Mesendoderm (in vitro differentiated cells): ENCODE results near the gene USB1.

Experiments
- DNase-seq: peaks from one replicate; pipeline ENCODE4 v3.0.0; 2013
- H2AK5ac ChIP-seq: 2 replicates; pipeline ENCODE4 v1.6.1; 2013; ENCODE audit warnings: low read length, inconsistent platforms
- H2BK120ac ChIP-seq: 2 replicates; pipeline ENCODE4 v1.6.1; 2013; ENCODE audit warnings: low read depth, mild to moderate bottlenecking, low read length, moderate library complexity, mixed read lengths
- H2BK15ac ChIP-seq: replicated peaks from 2 replicates; pipeline ENCODE4 v1.6.1; 2013; ENCODE audit warnings: low read depth, mild to moderate bottlenecking, moderate library complexity
- H2BK5ac ChIP-seq: 2 replicates; pipeline ENCODE4 v1.6.1; 2013; ENCODE audit warnings: low read length, inconsistent platforms
- H3K18ac ChIP-seq: 2 replicates; pipeline ENCODE4 v1.6.1; 2013; ENCODE audit warnings: mild to moderate bottlenecking, low read length, mixed read lengths
- H3K23ac ChIP-seq: one replicate; pipeline ENCODE4 v1.6.1; 2013; ENCODE audit warnings: low read length
- H3K27ac ChIP-seq: 2 replicates; pipeline ENCODE4 v1.5.1; 2013; ENCODE audit warnings: low read depth, mild to moderate bottlenecking, inconsistent platforms, low read length, moderate library complexity
- H3K27me3 ChIP-seq: 2 replicates; pipeline ENCODE4 v1.6.1; 2013; ENCODE audit warnings: low read length, control low read depth, mild to moderate bottlenecking, inconsistent platforms; ENCODE audit not compliant: insufficient read depth, poor library complexity
- H3K36me3 ChIP-seq: 2 replicates; pipeline ENCODE4 v1.6.1; 2013; ENCODE audit warnings: low read length, inconsistent platforms; ENCODE audit not compliant: control insufficient read depth, insufficient read depth
- H3K4ac ChIP-seq: one replicate; pipeline ENCODE4 v1.6.1; 2013; ENCODE audit warnings: low read depth, mild to moderate bottlenecking, low read length, moderate library complexity
- H3K4me1 ChIP-seq: 2 replicates; pipeline ENCODE4 v1.6.1; 2013; ENCODE audit warnings: low read depth, low read length, inconsistent platforms; ENCODE audit not compliant: control insufficient read depth
- H3K4me2 ChIP-seq: 2 replicates; pipeline ENCODE4 v1.6.1; 2013; ENCODE audit warnings: low read length
- H3K4me3 ChIP-seq: 2 replicates; pipeline ENCODE4 v1.5.1; 2013; ENCODE audit warnings: mild to moderate bottlenecking, low read length
- H3K56ac ChIP-seq: one replicate; pipeline ENCODE4 v1.6.1; 2013; ENCODE audit warnings: low read length
- H3K79me1 ChIP-seq: 2 replicates; pipeline ENCODE4 v1.6.1; 2013; ENCODE audit warnings: low read length, inconsistent platforms
- H3K79me2 ChIP-seq: 2 replicates; pipeline ENCODE4 v1.6.1; 2013; ENCODE audit warnings: mild to moderate bottlenecking, low read length; ENCODE audit not compliant: control insufficient read depth, insufficient read depth
- H3K9ac ChIP-seq: 2 replicates; pipeline ENCODE4 v1.6.1; 2013; ENCODE audit warnings: low read length, inconsistent platforms
- H4K5ac ChIP-seq: one replicate; pipeline ENCODE4 v1.6.1; 2013; ENCODE audit warnings: low read length
- H4K8ac ChIP-seq: one replicate; pipeline ENCODE4 v1.6.1; 2013; ENCODE audit warnings: low read depth, mild to moderate bottlenecking, control low read depth, low read length, moderate library complexity
- WGBS: extraction: QIAGEN DNeasy Blood & Tissue Kit; methylation state at CpG from one replicate; pipeline ENCODE4 v1.1.7; 2013; ENCODE audit warnings: low lambda C conversion rate, missing lambda C conversion rate; ENCODE audit not compliant: insufficient coverage; ENCODE audit errors: extremely low coverage; 5-methylcytosine and 5-hydroxymethylcytosine counted together

Gene USB1

DNA sequence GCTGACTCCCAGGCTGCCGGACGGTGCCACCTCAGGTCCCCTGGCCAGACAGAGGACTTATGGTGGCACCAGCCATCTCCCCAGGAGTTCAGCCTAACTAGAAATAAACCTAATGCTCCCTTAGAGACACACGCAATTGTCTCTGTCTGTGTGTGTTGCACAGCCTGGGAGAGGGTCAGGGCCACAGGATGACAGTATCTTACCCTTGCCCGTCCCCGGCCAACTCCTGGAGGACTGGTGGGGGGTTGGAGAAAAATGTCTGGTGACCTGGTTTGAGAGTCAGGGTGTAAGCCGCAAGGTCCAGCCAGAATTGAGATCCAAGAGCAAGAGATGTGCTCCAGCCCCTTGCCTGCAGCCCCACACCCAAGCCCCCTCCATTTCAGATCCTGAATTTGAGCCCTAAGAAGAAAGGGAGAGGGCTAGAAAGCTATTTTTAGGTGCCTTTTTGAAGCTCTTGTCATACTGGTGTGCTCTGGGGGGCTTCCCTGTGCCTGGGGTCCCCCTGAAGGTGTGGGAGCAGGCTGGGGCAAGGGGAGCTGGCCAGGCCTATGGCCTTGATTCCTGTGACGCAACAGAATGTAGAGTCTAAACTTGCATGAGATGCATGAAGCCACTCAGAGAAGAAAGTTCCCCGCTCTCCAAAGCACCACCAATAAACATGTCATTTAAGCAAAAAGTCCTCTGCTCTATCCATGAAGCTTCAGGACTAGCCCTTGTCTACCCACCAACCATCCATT, 13.6 kb upstream of the USB1 start:
- Histone ChIP-seq H3K23ac (no peak overlapping the region), H3K4me1 (peaks cover 6% of the 10 kb centered on the region), H4K5ac (no peak overlapping the region), H3K18ac (no peak overlapping the region), H2BK15ac (no peak overlapping the region), H2BK120ac (no peak overlapping the region), H4K8ac (no peak overlapping the region), H3K56ac (no peak overlapping the region), H3K4me3 (no peak overlapping the region), H3K27ac (no peak overlapping the region), H3K27me3 (no peaks in the 10 kb centered on the region), H3K9ac (no peak overlapping the region), H3K79me2 (no peaks in the 10 kb centered on the region), H2AK5ac (no peak overlapping the region), H3K36me3 (no peaks in the 10 kb centered on the region), H3K79me1 (no peaks in the 10 kb centered on the region), H2BK5ac (no peak overlapping the region), H3K4me2 (no peak overlapping the region), H3K4ac (no peak overlapping the region)
- no CpG with 5 or more reads among the region's 8 CpGs for WGBS
- no peak for DNase-seq

DNA sequence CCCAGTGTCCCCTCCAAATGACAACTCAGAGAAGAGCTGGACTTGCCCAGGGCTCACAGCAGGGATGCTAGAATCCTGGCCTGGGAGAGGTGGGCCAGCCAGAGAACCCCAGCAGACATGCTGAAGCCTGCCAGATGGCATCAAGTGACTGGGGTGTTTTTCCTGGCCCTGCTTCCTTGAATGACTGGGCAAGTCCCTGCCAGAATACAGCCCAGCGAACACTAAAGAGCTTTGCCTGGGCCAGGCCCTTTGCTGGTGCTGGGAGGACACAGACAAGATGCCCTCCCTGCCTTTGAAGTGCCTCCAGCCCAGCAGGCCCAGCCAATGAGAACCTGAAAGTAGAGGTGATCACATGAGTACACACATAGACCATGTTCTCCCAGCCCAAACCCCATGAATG, 12.3 kb upstream of the USB1 start:
- Histone ChIP-seq H2BK15ac (no peak overlapping the region), H3K79me1 (no peaks in the 10 kb centered on the region), H3K27me3 (no peaks in the 10 kb centered on the region), H2AK5ac (no peak overlapping the region), H4K5ac (no peak overlapping the region), H2BK120ac (no peak overlapping the region), H2BK5ac (no peak overlapping the region), H3K4me1 (peaks cover 6% of the 10 kb centered on the region), H3K36me3 (no peaks in the 10 kb centered on the region), H3K23ac (no peak overlapping the region), H3K9ac (no peak overlapping the region), H3K56ac (no peak overlapping the region), H3K27ac (no peak overlapping the region), H3K4me2 (no peak overlapping the region), H3K4ac (no peak overlapping the region), H3K79me2 (no peaks in the 10 kb centered on the region), H3K18ac (no peak overlapping the region), H4K8ac (no peak overlapping the region), H3K4me3 (no peak overlapping the region)
- WGBS, result no CpG with 5 or more reads among the region's 1 CpG
- DNase-seq, result no peak

- no peak for DNase-seq
- H3K56ac ChIP-seq, result no peak overlapping the region
- no peak overlapping the region for H2BK120ac ChIP-seq
- WGBS, result no CpG with 5 or more reads among the region's 11 CpGs
- no peak overlapping the region for H2BK5ac ChIP-seq
- H3K79me1 ChIP-seq, result no peaks in the 10 kb centered on the region
- no peak overlapping the region for H2AK5ac ChIP-seq
- H3K79me2 ChIP-seq, result no peaks in the 10 kb centered on the region
- H3K4me3 ChIP-seq, result no peak overlapping the region
- H3K9ac ChIP-seq, result no peak overlapping the region
- H3K4me1 ChIP-seq, result no peaks in the 10 kb centered on the region
- no peak overlapping the region for H3K4ac ChIP-seq
- H3K18ac ChIP-seq, result no peak overlapping the region
- no peak overlapping the region for H2BK15ac ChIP-seq
- H3K27me3 ChIP-seq, result no peaks in the 10 kb centered on the region
- no peak overlapping the region for H3K23ac ChIP-seq
- no peak overlapping the region for H4K8ac ChIP-seq
- no peak overlapping the region for H3K4me2 ChIP-seq
- no peaks in the 10 kb centered on the region for H3K36me3 ChIP-seq
- H4K5ac ChIP-seq, result no peak overlapping the region
- H3K27ac ChIP-seq, result no peak overlapping the region
Observed at GRCh38 chr16:57991551-57992059, 9.6 kb upstream of the USB1 start.

DNA sequence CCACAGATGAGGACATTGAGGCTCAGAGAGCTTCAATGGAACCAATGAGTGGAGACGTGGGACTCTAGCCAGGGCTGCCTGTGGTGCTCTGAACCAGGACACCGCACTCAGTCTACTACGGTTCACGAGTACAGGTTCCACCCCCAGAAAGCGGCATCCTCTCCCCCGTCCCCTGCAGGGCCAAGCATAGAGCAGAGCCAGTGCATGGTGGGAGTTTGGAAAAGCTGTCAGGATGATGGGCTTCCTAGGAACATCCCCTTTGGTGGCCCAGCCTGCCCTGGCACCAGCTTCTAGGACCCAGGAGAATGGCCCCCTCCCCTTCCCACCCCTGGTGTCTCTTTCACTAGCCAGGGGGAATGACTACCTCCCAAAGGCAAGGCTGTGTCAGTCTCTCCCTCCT, 9.1 kb upstream of the USB1 start:
- H3K4me3 ChIP-seq, result no peak overlapping the region
- H3K9ac ChIP-seq, result no peak overlapping the region
- no peaks in the 10 kb centered on the region for H3K36me3 ChIP-seq
- no CpG with 5 or more reads among the region's 6 CpGs for WGBS
- H4K8ac ChIP-seq, result no peak overlapping the region
- H3K56ac ChIP-seq, result no peak overlapping the region
- no peak overlapping the region for H2AK5ac ChIP-seq
- no peak overlapping the region for H3K4ac ChIP-seq
- no peak overlapping the region for H4K5ac ChIP-seq
- H2BK120ac ChIP-seq, result no peak overlapping the region
- H3K27me3 ChIP-seq, result no peaks in the 10 kb centered on the region
- no peak overlapping the region for H2BK5ac ChIP-seq
- no peak overlapping the region for H3K4me2 ChIP-seq
- no peaks in the 10 kb centered on the region for H3K79me2 ChIP-seq
- H3K23ac ChIP-seq, result no peak overlapping the region
- no peaks in the 10 kb centered on the region for H3K4me1 ChIP-seq
- H3K27ac ChIP-seq, result no peak overlapping the region
- DNase-seq, result no peak
- no peaks in the 10 kb centered on the region for H3K79me1 ChIP-seq
- H3K18ac ChIP-seq, result no peak overlapping the region
- no peak overlapping the region for H2BK15ac ChIP-seq

- Histone ChIP-seq H2BK5ac (no peak overlapping the region), H3K4me3 (no peak overlapping the region), H3K79me2 (no peaks in the 10 kb centered on the region), H3K4me1 (peaks cover 3% of the 10 kb centered on the region), H3K56ac (peak overlapping the region; percentile 30), H3K9ac (no peak overlapping the region), H3K27ac (no peak overlapping the region), H3K4ac (no peak overlapping the region), H3K23ac (no peak overlapping the region), H4K5ac (no peak overlapping the region), H3K36me3 (peaks cover 3% of the 10 kb centered on the region), H4K8ac (no peak overlapping the region), H3K4me2 (no peak overlapping the region), H3K27me3 (no peaks in the 10 kb centered on the region), H2BK15ac (no peak overlapping the region), H3K79me1 (no peaks in the 10 kb centered on the region), H2AK5ac (no peak overlapping the region), H3K18ac (no peak overlapping the region), H2BK120ac (no peak overlapping the region)
- DNase-seq, result no peak
- WGBS, result no CpG with 5 or more reads among the region's 8 CpGs
Observed at GRCh38 chr16:57993438-57993837, 7.8 kb upstream of the USB1 start.

DNA sequence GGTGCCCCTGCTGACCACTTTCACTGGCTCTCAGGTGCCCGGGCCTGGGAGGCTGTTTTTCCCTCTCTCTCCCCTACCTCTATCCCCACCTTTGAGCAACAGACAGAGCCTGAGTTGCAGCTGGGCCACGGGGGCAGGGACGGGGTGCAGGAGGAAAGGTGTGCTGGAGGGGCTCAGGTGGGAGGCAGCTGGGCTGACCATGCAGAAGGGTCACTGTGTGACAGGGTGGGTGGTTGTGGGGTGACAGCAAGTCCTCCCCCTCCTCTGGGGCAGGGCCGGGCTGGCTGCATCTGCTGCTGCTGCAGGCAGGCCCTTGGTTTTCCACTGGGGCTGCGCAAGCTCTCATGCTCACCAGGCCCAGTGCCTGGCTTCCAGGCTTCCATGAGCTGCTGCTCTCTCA, 7.3 kb upstream of the USB1 start:
- H3K79me1 ChIP-seq, result no peaks in the 10 kb centered on the region
- H4K8ac ChIP-seq, result no peak overlapping the region
- H3K36me3 ChIP-seq, result peaks cover 3% of the 10 kb centered on the region
- H3K9ac ChIP-seq, result no peak overlapping the region
- H2AK5ac ChIP-seq, result no peak overlapping the region
- no peak overlapping the region for H2BK15ac ChIP-seq
- H3K4me2 ChIP-seq, result no peak overlapping the region
- WGBS, result no CpG with 5 or more reads among the region's 5 CpGs
- no peaks in the 10 kb centered on the region for H3K27me3 ChIP-seq
- no peak overlapping the region for H2BK5ac ChIP-seq
- H3K27ac ChIP-seq, result no peak overlapping the region
- H3K4me3 ChIP-seq, result no peak overlapping the region
- peaks cover 5% of the 10 kb centered on the region for H3K4me1 ChIP-seq
- H3K4ac ChIP-seq, result no peak overlapping the region
- no peak overlapping the region for H3K18ac ChIP-seq
- H3K79me2 ChIP-seq, result no peaks in the 10 kb centered on the region
- no peak overlapping the region for H4K5ac ChIP-seq
- H3K56ac ChIP-seq, result no peak overlapping the region
- H2BK120ac ChIP-seq, result no peak overlapping the region
- DNase-seq, result no peak
- H3K23ac ChIP-seq, result no peak overlapping the region
